ENCODE measurements around the gene CYP2B6. TPM values are rescaled to one million over a fixed set of nuclear protein-coding genes. Genes with fewer than 3 reads are reported as not detected.

CYP2B6 gene
- polyA plus RNA-seq, 2 of the 4 experiments (the other 2 are of a cell fraction): not detected

- ChIA-PET CTCF (interaction anchor here (1.2 to 4.3 kb wide), 7 partner anchors 16 to 354 kb away, joined by 3 to 15 read pairs (median 3); no protein-coding TSS in a partner anchor), POLR2A (no interaction called here)
- FAIRE-seq (peak; percentile 18), ATAC-seq (no peak), DNase-seq (ENCODE audit: low read depth in 1 of 2, low spot score in 1 of 2) (peak in 1 of 2 experiments; percentile 51)
- TF ChIP-seq SMC3 (IDR thresholded peaks at IDR 0.05) (no peak), FOXS1 (CRISPR knock-in tag; IDR thresholded peaks at IDR 0.05) (no peak), RFX5 (IDR thresholded peaks at IDR 0.05) (no peak), ZFP36 (IDR thresholded peaks at IDR 0.05; ENCODE audit: borderline replicate concordance, partially characterized antibody) (no peak), GATA3 (IDR thresholded peaks at IDR 0.05; ENCODE audit: borderline replicate concordance) (peak; percentile 49; the same call in 1 of the 2 replicates), NR3C1 (IDR thresholded peaks at IDR 0.05) (no peak), RARB (CRISPR knock-in tag; IDR thresholded peaks at IDR 0.05) (no peak), MAX (IDR thresholded peaks at IDR 0.05) (no peak), MAFK (IDR thresholded peaks at IDR 0.05; ENCODE audit: partially characterized antibody) (no peak), MAZ (IDR thresholded peaks at IDR 0.05; ENCODE audit: borderline replicate concordance, low read depth, low read length) (no peak), EHF (CRISPR knock-in tag; IDR thresholded peaks at IDR 0.05) (0 out of 2 replicates have a peak, but pooled peaks have one; percentile 39)
- Histone ChIP-seq H3K9me3 (peaks cover 89% of the 10 kb centered on the region), H3K27ac (no peak overlapping the region), H3K4me2 (no peak overlapping the region), H3K4me3 (no peak overlapping the region), H3K4me1 (no peaks in the 10 kb centered on the region)
- WGBS (ENCODE audit: missing lambda C conversion rate): 62% methylated on average over 10 of the region's 10 CpGs
Measured at GRCh38 chr19:40954573-40954972, 36.5 kb upstream of the CYP2B6 start.

- DNase-seq (ENCODE audit: low read depth in 1 of 2, low spot score in 1 of 2) (no peak), ATAC-seq (no peak), FAIRE-seq (no peak)
- CTCF ChIA-PET: no interaction called here
- WGBS (ENCODE audit: missing lambda C conversion rate): 26% methylated on average over 1 of the region's 1 CpG
- H3K9me3 ChIP-seq: peaks cover 52% of the 10 kb centered on the region
- POLR2A ChIA-PET: no interaction called here
- H3K4me3 ChIP-seq: no peak overlapping the region
- H3K4me1 ChIP-seq: peaks cover 33% of the 10 kb centered on the region
- TF ChIP-seq TP53 (CRISPR knock-in tag; IDR thresholded peaks at IDR 0.05): no peak
- TF ChIP-seq KDM5A (IDR thresholded peaks at IDR 0.05): no peak
- no peak for TF ChIP-seq PBX3 (IDR thresholded peaks at IDR 0.05)
- no peak overlapping the region for H3K27ac ChIP-seq
- no peak overlapping the region for H3K4me2 ChIP-seq
Measured at GRCh38 chr19:40959338-40959737, 31.7 kb upstream of the CYP2B6 start.

- TF ChIP-seq KDM5A (IDR thresholded peaks at IDR 0.05) (no peak), HOXB13 (CRISPR knock-in tag; IDR thresholded peaks at IDR 0.05; ENCODE audit: low read depth) (no peak), CHD2 (IDR thresholded peaks at IDR 0.05; ENCODE audit: low read length, partially characterized antibody) (no peak), ATOH8 (CRISPR knock-in tag; IDR thresholded peaks at IDR 0.05; ENCODE audit: low read depth) (no peak), FOSL2 (IDR thresholded peaks at IDR 0.05) (no peak), FOSL2 (CRISPR knock-in tag; IDR thresholded peaks at IDR 0.05) (no peak), POLR2AphosphoS2 (conservative IDR thresholded peaks at IDR 0.05; ENCODE audit: low read length) (no peak), RARB (CRISPR knock-in tag; IDR thresholded peaks at IDR 0.05) (no peak), CHD4 (IDR thresholded peaks at IDR 0.05; ENCODE audit: borderline replicate concordance) (no peak), RNF2 (IDR thresholded peaks at IDR 0.05; ENCODE audit: borderline replicate concordance, low read depth) (no peak), RFX5 (IDR thresholded peaks at IDR 0.05) (no peak), TFCP2L1 (CRISPR knock-in tag; IDR thresholded peaks at IDR 0.05) (no peak)
- ATAC-seq: peak in 1 of 2 experiments; percentile 13; a peak in 1 of 6 replicates
Measured at GRCh38 chr19:40960062-40960685, 30.9 kb upstream of the CYP2B6 start.

More at GRCh38 chr19:40960062-40960685, 30.9 kb upstream of the CYP2B6 start:
- H3K4me3 ChIP-seq: no peak overlapping the region
- H3K27ac ChIP-seq: peak overlapping the region in 1 of 2 experiments; percentile 41; a peak in 1 of 6 replicates
- FAIRE-seq (no peak), DNase-seq (ENCODE audit: low read depth in 1 of 2, low spot score in 1 of 2) (no peak)
- POLR2A ChIA-PET: no interaction called here
- peaks cover 44% of the 10 kb centered on the region for H3K9me3 ChIP-seq
- peaks cover 33% of the 10 kb centered on the region for H3K4me1 ChIP-seq
- 27% methylated on average over 1 of the region's 1 CpG for WGBS (ENCODE audit: missing lambda C conversion rate)
- CTCF ChIA-PET: interaction anchor here (0.8 to 1.0 kb wide), 2 partner anchors 39 to 167 kb away, joined by 3 read pairs; no protein-coding TSS in a partner anchor
- H3K4me2 ChIP-seq: peak overlapping the region; percentile 13; the same call in 1 of the 3 replicates

Data from A549 (cell line).